ENCODE measurements around the gene SH3PXD2A.

SH3PXD2A gene

GRCh38 chr10:103717341-103718246 is 137.8 kb downstream of the SH3PXD2A start:
- DNase-seq = no peak

GRCh38 chr10:103716206-103717160 is 138.9 kb downstream of the SH3PXD2A start:
- DNase-seq = no peak

- DNase-seq = no peak
Observed at GRCh38 chr10:103715430-103715829, 139.9 kb downstream of the SH3PXD2A start.

GRCh38 chr10:103714232-103714891 is 141.0 kb downstream of the SH3PXD2A start:
- DNase-seq = no peak

DNA sequence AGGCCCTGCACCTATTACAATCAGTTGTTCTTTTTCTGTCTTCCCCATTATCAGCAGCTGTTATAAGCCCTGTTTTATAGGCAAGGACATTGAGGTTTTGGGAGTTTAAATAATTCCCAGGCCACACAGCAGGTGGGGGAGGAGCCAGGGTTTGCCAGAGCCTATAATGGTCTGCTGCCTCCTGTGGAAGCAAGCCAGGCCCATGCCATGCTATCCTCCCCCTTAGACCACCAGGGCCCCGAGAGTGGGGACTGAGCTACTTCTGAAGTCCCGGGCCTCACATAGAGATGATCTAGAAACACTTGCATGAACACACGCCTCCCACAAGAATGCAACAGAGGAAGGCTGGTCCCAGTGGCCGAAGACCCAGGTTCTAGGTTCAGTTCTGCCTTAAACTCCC is 141.7 kb downstream of the SH3PXD2A start:
- DNase-seq = no peak

DNA sequence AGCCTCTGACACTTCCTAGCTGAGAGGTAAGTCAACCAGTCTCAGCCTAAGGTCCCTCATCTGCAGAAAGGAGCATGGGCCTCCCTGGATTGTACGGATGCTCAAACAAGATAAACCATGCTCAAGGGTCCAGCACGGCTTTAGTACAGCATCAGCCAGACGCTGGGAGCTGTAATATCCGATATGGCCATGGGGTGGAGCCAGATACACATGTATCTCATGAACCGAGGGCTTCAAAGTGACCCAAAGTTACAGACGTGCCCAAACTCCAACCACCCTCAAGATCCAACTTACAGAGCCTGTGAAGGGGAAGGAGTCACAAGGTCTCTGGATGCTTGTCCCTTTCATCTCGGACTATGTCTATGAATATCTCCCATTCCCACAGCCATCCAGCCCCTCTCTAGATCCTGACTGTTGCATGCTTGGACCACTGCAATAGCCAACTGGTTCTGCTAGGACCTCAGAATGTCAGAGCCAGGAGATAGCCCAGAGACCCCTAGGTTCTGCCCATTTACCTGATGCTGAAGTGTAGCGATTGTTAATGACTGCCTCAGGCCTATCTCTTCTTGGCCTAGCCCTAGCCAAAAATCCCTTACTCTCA is 142.4 kb downstream of the SH3PXD2A start:
- DNase-seq = peak; percentile 22

DNA sequence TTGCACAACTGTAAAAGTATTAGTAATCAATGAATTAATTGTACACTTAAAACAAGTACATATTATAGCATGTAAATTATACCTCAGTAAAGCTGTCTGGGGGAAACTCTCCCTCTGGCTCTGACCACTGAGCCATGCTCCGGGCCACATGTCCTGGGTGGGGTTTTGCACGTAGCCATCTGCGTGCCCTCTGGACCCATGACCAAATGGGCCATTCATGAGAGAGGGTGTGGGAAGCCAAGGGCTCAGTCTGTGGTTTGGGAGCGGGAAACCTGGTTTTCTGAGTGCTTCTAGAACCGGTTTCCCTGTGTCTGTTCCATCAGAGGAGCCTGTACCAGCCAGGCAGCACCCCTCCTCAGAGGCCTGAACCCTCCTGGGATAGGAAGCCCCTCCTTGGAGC is 143.2 kb downstream of the SH3PXD2A start:
- DNase-seq = no peak

DNA sequence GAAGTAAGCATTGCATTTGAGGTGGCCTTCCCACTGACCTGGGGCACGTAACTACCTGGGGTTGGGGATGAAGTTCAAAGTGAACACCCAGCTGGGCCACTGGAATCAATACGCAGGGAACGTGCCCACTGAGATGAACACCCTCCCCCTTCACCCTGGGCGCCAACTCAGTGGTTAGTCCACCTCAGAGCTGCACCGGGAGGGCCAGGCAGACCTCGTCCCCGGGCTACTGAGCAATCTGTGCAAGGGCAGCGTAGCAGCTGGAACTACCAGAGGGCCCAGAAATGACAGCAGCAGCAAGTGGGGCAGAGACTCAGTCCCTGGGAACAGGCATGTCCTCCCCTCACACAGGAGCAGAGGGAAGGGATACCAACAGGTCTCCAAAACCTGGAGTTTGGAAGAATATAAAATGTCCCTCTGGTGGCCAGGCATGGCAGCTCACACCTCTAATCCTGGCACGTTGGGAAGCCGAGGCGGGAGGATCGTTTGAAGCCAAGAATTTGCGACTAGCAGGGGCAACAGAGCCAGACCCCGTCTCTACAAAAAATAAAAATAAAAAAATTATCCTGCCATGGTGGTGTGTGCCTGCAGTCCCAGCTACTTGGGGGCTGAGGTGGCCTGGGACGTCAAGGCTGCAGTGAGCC is 143.9 kb downstream of the SH3PXD2A start:
- no peak for DNase-seq

DNA sequence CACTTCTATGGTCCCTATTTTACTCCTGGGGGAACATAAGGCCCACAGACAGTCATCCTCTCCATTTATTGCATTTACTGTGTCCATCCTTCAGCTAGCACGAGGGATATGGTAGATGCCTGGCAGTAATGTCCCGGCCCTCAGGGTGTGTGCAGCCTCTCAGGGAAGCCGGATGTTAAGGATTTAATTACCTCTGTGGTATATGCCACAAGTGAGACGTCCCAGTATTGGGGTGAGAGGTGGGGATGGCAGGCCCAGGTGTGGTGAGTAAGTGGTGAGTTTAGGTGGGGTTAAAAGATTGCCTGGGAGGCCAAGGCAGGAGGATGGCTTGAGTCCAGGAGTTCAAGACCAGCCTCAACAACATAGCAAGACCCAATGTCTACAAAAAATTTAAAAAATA is 144.9 kb downstream of the SH3PXD2A start:
- no peak for DNase-seq

DNA sequence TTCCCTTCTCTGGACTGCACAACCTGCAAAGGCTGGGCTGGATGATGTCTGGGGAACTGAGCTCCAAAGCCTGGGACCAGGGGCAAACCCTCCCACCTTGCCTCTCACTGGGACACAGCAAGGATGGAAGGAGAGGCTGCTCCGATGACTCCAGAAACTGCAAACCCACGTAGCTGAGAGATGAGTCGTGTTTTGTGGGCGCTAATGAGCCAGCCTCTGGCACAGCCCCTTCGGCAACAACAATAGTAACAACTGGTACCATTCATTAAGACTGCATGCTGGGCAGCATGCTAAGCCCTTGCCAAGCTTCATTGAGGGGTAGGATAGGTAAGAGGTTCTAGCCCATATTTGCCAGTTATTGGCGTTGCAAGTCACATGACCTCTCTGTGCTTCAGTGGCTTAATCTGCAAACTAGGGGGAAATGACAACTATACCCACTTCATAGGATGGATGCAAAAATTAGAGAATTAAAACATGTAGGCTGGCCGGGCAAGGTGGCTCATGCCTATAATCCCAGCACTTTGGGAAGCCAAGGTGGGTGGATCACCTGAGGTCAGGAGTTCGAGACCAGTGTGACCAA is 145.9 kb downstream of the SH3PXD2A start:
- no peak for DNase-seq

DNA sequence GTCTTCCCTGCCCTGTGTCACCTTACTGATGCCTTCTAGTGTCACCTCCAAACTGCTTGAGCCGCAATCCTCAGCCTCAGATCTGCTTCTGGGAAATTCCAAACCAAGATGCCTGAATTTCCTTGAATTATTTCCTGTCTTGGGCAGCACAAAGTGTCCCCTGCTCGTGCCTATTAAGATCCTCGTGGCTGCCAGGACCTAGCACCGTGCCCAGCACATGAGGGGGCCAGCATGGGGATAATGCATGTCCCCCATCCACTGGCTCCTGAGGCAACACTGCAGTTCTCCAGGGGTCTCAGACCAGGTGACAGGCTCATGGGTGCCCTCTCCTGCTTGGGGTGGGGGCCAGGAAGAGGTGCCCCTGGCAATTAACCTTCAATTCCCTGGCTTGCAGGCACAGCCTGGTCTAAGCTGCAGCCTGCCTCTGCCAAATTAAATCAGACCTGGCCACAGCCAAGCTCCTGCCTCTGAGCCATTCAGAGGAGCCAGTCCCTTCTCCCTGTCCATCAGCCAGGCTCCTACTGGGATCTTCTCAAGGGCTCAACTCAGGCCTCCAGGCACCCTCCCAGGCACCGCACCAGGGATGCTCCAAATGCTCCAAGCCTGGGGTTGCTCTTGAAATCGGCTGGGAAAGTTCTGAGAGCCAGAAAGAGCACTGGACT is 146.6 kb downstream of the SH3PXD2A start:
- DNase-seq = no peak

GRCh38 chr10:103707956-103708626 is 147.3 kb downstream of the SH3PXD2A start:
- no peak for DNase-seq

DNA sequence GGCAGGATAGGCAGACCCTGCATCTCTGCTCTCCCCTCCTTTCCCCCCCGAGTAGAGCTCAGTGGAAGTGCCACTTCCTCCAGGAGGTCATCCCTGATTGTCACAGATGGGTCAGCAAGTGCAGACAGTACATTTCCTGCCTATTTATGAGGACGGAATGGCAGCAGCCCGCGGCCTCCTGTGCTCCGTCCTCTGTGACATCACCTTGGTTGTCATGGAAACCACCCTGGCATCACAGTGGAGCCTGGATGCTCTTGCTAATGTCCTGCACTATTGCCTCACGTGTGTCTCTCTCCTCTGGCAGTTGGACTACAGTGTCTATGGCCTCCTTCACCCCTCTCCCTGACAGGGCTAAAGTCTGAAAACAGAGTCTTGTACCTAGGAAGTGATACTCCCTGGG is 148.6 kb downstream of the SH3PXD2A start:
- DNase-seq = no peak

- DNase-seq = no peak
Observed at GRCh38 chr10:103706047-103706446, 149.3 kb downstream of the SH3PXD2A start.

- DNase-seq = no peak
Observed at GRCh38 chr10:103703941-103704919, 151.1 kb downstream of the SH3PXD2A start.

- no peak for DNase-seq
Observed at GRCh38 chr10:103701380-103702222, 153.8 kb downstream of the SH3PXD2A start.

- DNase-seq = no peak
Observed at GRCh38 chr10:103700436-103700715, 155.0 kb downstream of the SH3PXD2A start.

GRCh38 chr10:103699611-103700435 is 155.6 kb downstream of the SH3PXD2A start:
- no peak for DNase-seq

Data from NK-92 treated with Interleukin-12 subunit alpha and Interleukin-12 subunit beta, amount 100 ng/mL, for 24 hours (cell line).